OCI-LY7 (cell line): Measurements from ENCODE around the gene LPIN2.

Experiments used
- EZH2phosphoT487 ChIP-seq: fragments of 200-600 bp; sonication (generic); IDR thresholded peaks from 2 replicates; pipeline ENCODE4 v1.6.1; 2018; ENCODE audit warnings: low read depth, borderline replicate concordance, mild to moderate bottlenecking, mixed run types, antibody characterized with exemption, low read length, moderate library complexity, mixed read lengths
- TF ChIP-seq, protein P1 (sequence below): fragments of 200-600 bp; sonication (generic); conservative IDR thresholded peaks from 2 replicates; pipeline ENCODE4 v1.5.1; 2014; ENCODE audit warnings: mild to moderate bottlenecking, antibody characterized with exemption, low read length, moderate library complexity, mixed read lengths

DNA sequence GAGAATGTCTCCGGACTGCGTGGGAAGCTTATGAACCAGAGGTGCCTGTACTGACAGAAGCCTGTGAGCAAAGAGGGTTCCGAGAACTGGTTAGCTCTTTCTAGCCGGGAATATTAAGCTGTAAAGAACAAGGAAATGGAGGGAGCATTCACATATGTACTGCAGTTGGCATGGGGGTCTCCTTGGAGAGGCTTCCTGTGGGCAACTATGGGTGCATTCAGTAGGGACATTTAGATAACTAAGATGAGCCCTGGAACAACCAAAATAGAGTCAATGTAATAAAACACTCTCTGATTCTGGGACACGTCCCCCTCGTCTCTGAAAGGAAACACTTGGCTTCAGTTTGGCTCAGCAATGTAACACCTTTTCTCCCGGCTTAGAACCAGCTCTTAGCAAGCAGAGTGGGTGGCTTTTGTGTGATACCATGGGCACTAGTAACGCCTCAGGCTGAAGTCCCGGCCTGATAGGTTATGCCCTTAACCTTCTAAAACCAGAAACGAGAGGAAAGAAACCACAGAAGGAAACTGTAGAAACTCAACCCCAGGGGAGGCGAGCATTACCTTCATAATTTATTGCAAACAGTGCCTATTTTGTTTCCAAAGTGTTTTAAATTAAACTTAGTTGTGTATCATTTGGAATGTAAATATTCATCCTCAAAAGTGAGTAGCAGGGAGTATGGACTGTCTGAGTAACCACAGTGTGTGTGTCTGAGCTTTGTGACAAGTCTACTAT is 48.8 kb upstream of the LPIN2 start:
- TF ChIP-seq, protein P1, sequence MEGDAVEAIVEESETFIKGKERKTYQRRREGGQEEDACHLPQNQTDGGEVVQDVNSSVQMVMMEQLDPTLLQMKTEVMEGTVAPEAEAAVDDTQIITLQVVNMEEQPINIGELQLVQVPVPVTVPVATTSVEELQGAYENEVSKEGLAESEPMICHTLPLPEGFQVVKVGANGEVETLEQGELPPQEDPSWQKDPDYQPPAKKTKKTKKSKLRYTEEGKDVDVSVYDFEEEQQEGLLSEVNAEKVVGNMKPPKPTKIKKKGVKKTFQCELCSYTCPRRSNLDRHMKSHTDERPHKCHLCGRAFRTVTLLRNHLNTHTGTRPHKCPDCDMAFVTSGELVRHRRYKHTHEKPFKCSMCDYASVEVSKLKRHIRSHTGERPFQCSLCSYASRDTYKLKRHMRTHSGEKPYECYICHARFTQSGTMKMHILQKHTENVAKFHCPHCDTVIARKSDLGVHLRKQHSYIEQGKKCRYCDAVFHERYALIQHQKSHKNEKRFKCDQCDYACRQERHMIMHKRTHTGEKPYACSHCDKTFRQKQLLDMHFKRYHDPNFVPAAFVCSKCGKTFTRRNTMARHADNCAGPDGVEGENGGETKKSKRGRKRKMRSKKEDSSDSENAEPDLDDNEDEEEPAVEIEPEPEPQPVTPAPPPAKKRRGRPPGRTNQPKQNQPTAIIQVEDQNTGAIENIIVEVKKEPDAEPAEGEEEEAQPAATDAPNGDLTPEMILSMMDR, result no peak
- TF ChIP-seq EZH2phosphoT487, result no peak
